Ovary (tissue), 9 donors: ENCODE results near the gene STX16. TPM values are rescaled to one million over a fixed set of nuclear protein-coding genes. Genes with fewer than 3 reads are reported as not detected.
"Not testable (repeated sequence)": the region's sequence is repeated elsewhere in the genome, so short reads cannot be mapped to it uniquely, and the experiment has no call there.

Source experiments
- DNase-seq, 5 donors: peaks; one replicate each; pipeline ENCODE4 v3.0.0-alpha.2; 2019 to 2020
- H3K27ac ChIP-seq, 2 donors: fragments of 200-600 bp; one replicate each; pipeline versions ENCODE4 v1.5.1 to v1.8.0; 2019 to 2022
- H3K27me3 ChIP-seq: fragments of 200-600 bp; one replicate; pipeline ENCODE4 v1.8.0; 2022
- H3K36me3 ChIP-seq: fragments of 200-600 bp; sonication (generic); one replicate; pipeline ENCODE4 v1.5.1; 2019
- H3K4me1 ChIP-seq: one replicate; pipeline ENCODE4 v1.8.1; 2013; ENCODE audit warnings: mild to moderate bottlenecking, moderate library complexity; ENCODE audit not compliant: insufficient read depth
- H3K4me3 ChIP-seq: fragments of 200-600 bp; sonication (generic); one replicate; pipeline ENCODE4 v1.5.1; 2017
- H3K9me3 ChIP-seq, 2 donors: fragments of 200-600 bp in 1 of 2; sonication (generic) in 1 of 2; one replicate each; pipeline versions ENCODE4 v1.5.1 to v1.8.1; 2013 to 2019; ENCODE audit warnings: mild to moderate bottlenecking in 1 of 2, moderate library complexity in 1 of 2
- EP300 ChIP-seq: sonication (generic); formaldehyde crosslinking; IDR thresholded peaks from one replicate; pipeline ENCODE4 v1.6.1; 2017; ENCODE audit warnings: antibody characterized with exemption
- POLR2A ChIP-seq: fragments of 450-650 bp; IDR thresholded peaks from one replicate; pipeline ENCODE4 v1.6.1; 2017; ENCODE audit warnings: antibody characterized with exemption, mild to moderate bottlenecking, moderate library complexity
- WGBS, 3 donors: extraction: QIAGEN DNeasy Blood & Tissue Kit in 1 of 3; methylation state at CpG; one replicate each; pipeline versions ENCODE4 v1.1.5 to v1.1.7; 2013 to 2017; 5-methylcytosine and 5-hydroxymethylcytosine counted together
- intact Hi-C, 4 donors: fragments of 100-400 bp; cut with DNase I; formaldehyde crosslinking; loops; one replicate each; pipeline versions ENCODE4 v1.11.0 to v1.15.1; 2022 to 2023
- polyA plus RNA-seq, 2 donors: library from polyadenylated mRNA; stranded (reverse); fragments of 200-250 nt in 1 of 2; fragments of 350-450 nt in 1 of 2; fragmentation: Illumina TruSeq in 1 of 2; extraction: RNeasy Lipid Tissue Mini Kit (QIAGEN cat#74804) in 1 of 2; gene quantifications; one replicate each; pipeline ENCODE4 v1.2.3, GENCODE V29; 2013 to 2014
- total RNA-seq, 7 donors: library from RNA; depleted of rRNA in 2 of 7; stranded (reverse); fragments of >200 nt in 2 of 7; fragmentation: NEBNext Ultra II Directional in 3 of 7; extraction: Animal tissue kit (Norgen Biotek cat#: 25700) in 3 of 7; gene quantifications; one replicate each; pipeline versions ENCODE4 v1.1.0 to v1.2.4, GENCODE V29; 2016 to 2023
- TF ChIP-seq, protein P1 (sequence below), 3 donors: fragments of 450-650 bp in 2 of 3; fragments of 200-600 bp in 1 of 3; IDR thresholded peaks; one replicate each; pipeline versions ENCODE4 v1.5.1 to v1.8.0; 2016 to 2022; ENCODE audit warnings: antibody characterized with exemption in 3 of 3, mild to moderate bottlenecking in 1 of 3
- donor health status: DM: no; HTN: no; CAD: no; lungs with moderate emphysema.
- donor health status: DM: no; HTN: no; CAD: no.
- donor health status: Bipolar disorder and iron deficiency.
- donor health status: DM: yes; HTN: yes; CAD: no.
- donor health status: DM: no; HTN: no; CAD: no.
- donor health status: DM: yes; HTN: yes; CAD: no.

The STX16 gene
- total and polyA plus RNA-seq, 9 donors, result 31.9 to 55.8 (median 46.5) TPM

DNA sequence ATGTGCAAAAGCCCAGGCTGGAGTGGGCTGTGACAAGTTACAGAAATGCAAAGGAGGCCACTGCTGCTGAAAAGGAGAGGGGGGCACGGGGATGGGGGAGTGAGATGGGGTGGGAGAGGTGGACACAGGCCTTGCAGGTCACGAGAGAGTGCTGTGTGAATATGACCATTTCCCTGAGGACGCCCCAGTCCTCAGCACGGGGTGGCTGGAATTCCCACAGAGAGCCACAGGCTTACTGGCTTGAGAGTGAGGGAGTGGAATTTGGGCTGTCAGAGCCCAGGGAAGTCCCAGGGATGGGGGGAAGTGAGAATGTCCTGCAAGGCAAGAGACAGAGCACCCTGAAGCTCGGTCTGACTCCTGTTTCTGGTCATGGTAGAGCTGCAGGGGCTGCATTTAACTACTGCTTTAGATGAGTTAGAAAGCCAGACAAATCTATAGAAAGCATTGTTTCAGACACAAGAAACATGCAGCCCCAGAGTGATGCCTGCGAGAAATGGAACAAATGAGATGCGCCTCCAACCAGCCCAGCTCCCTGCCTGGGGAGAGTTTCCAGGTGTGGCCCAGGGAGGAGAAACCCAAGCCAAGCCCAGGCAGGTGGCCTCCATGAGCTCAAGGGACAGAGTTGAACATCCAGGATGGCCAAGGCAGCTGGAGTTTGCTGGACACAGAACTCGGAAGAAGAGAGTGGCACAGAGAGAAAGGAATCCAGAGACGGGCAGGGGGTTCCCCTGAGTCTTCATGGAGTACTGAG is 72.0 kb downstream of the STX16 start:
- 63 to 78% (median 66%) methylated on average over 9 of the region's 9 CpGs for WGBS, 3 donors
- H3K4me1 ChIP-seq, result no peaks in the 10 kb centered on the region
- H3K27me3 ChIP-seq, result no peaks in the 10 kb centered on the region
- intact Hi-C loops, result no loop called here
- no peak overlapping the region for H3K4me3 ChIP-seq
- no peak overlapping the region for H3K27ac ChIP-seq
- H3K9me3 ChIP-seq, result no peaks in the 10 kb centered on the region
- H3K36me3 ChIP-seq, result no peaks in the 10 kb centered on the region
- TF ChIP-seq, protein P1, sequence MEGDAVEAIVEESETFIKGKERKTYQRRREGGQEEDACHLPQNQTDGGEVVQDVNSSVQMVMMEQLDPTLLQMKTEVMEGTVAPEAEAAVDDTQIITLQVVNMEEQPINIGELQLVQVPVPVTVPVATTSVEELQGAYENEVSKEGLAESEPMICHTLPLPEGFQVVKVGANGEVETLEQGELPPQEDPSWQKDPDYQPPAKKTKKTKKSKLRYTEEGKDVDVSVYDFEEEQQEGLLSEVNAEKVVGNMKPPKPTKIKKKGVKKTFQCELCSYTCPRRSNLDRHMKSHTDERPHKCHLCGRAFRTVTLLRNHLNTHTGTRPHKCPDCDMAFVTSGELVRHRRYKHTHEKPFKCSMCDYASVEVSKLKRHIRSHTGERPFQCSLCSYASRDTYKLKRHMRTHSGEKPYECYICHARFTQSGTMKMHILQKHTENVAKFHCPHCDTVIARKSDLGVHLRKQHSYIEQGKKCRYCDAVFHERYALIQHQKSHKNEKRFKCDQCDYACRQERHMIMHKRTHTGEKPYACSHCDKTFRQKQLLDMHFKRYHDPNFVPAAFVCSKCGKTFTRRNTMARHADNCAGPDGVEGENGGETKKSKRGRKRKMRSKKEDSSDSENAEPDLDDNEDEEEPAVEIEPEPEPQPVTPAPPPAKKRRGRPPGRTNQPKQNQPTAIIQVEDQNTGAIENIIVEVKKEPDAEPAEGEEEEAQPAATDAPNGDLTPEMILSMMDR (IDR thresholded peaks at IDR 0.05), result no peak
- TF ChIP-seq POLR2A (no peak), EP300 (no peak)
- DNase-seq, result no peak

DNA sequence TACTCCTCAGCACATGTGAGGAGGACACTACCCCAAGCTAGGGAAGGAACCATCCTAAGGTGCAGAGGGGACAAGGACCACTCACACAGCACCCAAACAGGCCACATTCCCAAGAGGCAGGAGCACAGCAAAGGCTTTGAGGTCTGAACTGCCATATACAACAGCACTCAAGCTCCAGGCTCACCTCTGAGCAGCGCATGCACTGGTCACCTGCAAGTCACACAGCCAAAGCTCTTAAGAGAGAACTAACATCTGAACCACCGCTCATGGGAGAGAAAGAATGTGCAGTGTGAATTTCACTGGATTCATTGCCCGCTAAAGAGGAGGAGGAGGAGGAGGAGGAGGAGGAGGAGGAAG is 72.5 kb downstream of the STX16 start:
- no peak for TF ChIP-seq POLR2A
- Histone ChIP-seq H3K4me1 (no peaks in the 10 kb centered on the region), H3K27me3 (no peaks in the 10 kb centered on the region), H3K36me3 (no peaks in the 10 kb centered on the region), H3K27ac (no peak overlapping the region), H3K4me3 (no peak overlapping the region), H3K9me3 (no peaks in the 10 kb centered on the region)
- no peak for DNase-seq
- 82 to 89% (median 87%) methylated on average over 3 of the region's 3 CpGs for WGBS, 3 donors
- intact Hi-C loops, result no loop called here

- H3K9me3 ChIP-seq, H3K27ac ChIP-seq, H3K4me3 ChIP-seq, intact Hi-C loops, DNase-seq, H3K36me3 ChIP-seq, H3K27me3 ChIP-seq, H3K4me1 ChIP-seq: not testable (repeated sequence)
- WGBS, 3 donors, result 46 to 88% (median 69%) methylated on average over 2 of the region's 2 CpGs
Measured at GRCh38 chr20:58726156-58726555, 75.1 kb downstream of the STX16 start.

Other genes starting within 250 kb of the STX16 start
- under 1 TPM in 1 of 7 donors, not detected in 6; 0.08 TPM for gene APCDD1L, start 135.9 kb upstream of the STX16 start, total RNA-seq
- gene APCDD1L, start 135.9 kb upstream of the STX16 start, polyA plus RNA-seq, result under 1 TPM in 1 of 2 donors, not detected in 1; 0.62 TPM
- 10 to 100 TPM; 17.8 to 41.0 (median 33.9) TPM for gene NPEPL1, start 41.5 kb downstream of the STX16 start, total RNA-seq
- 10 to 100 TPM in 1 of 2 donors, 1 to 10 TPM in 1; 6.2 to 38.5 TPM for gene NPEPL1, start 41.5 kb downstream of the STX16 start, polyA plus RNA-seq
- gene GNAS-AS1, start 199.6 kb downstream of the STX16 start, total RNA-seq, result under 1 TPM in 5 of 7 donors, not detected in 2; 0.12 to 0.37 (median 0.18) TPM
- gene GNAS-AS1, start 199.6 kb downstream of the STX16 start, polyA plus RNA-seq, result under 1 TPM; 0.10 to 0.22 TPM
- 100 to 1,000 TPM; 330 to 852 (median 669) TPM for gene GNAS, start 201.4 kb downstream of the STX16 start, total RNA-seq
- gene GNAS, start 201.4 kb downstream of the STX16 start, polyA plus RNA-seq, result 1,000 to 10,000 TPM in 1 of 2 donors, 100 to 1,000 TPM in 1; 731 to 1,311 TPM